Fibroblast of skin of right quadriceps (primary cell): Measurements from ENCODE around the gene LAPTM4A.
A peak's percentile ranks its signal among the peaks of the same experiment; 100 is the strongest.
"Not testable (repeated sequence)": the region's sequence is repeated elsewhere in the genome, so short reads cannot be mapped to it uniquely, and the experiment has no call there.

Experiments used
- DNase-seq: peaks from one replicate; pipeline ENCODE4 v3.0.0-alpha.2; 2013

Gene LAPTM4A

GRCh38 chr2:20051532-20052228 is at the start of gene LAPTM4A:
Gene LAPTM4A (minus strand): TSS chr2:20051628. CDS start chr2:20051520, 108 bp downstream.
- DNase-seq = peak; percentile 100

- no peak for DNase-seq
These were observed 49.3 kb upstream of the LAPTM4A start for GRCh38 chr2:20100711-20101110.

GRCh38 chr2:20099780-20100179 is 48.4 kb upstream of the LAPTM4A start:
- no peak for DNase-seq

GRCh38 chr2:20097889-20098714 is 46.7 kb upstream of the LAPTM4A start:
- DNase-seq = peak; percentile 82

GRCh38 chr2:20095469-20095868 is 44.0 kb upstream of the LAPTM4A start:
- DNase-seq = no peak

- no peak for DNase-seq
These were observed 43.5 kb upstream of the LAPTM4A start for GRCh38 chr2:20094955-20095354.

- DNase-seq = no peak
These were observed 42.8 kb upstream of the LAPTM4A start for GRCh38 chr2:20094142-20094755.

- DNase-seq = peak; percentile 76
These were observed 42.1 kb upstream of the LAPTM4A start for GRCh38 chr2:20093263-20094141.

GRCh38 chr2:20092901-20093235 is 41.4 kb upstream of the LAPTM4A start:
- DNase-seq = no peak

GRCh38 chr2:20092226-20092900 is 40.9 kb upstream of the LAPTM4A start:
- no peak for DNase-seq

- peak; percentile 97 for DNase-seq
These were observed 40.0 kb upstream of the LAPTM4A start for GRCh38 chr2:20091305-20091991.

- no peak for DNase-seq
These were observed 38.5 kb upstream of the LAPTM4A start for GRCh38 chr2:20089715-20090464.

GRCh38 chr2:20085909-20086308 is 34.5 kb upstream of the LAPTM4A start:
- not testable (repeated sequence) for DNase-seq

- DNase-seq = not testable (repeated sequence)
These were observed 31.4 kb upstream of the LAPTM4A start for GRCh38 chr2:20082812-20083211.

- no peak for DNase-seq
These were observed 30.4 kb upstream of the LAPTM4A start for GRCh38 chr2:20081841-20082240.

GRCh38 chr2:20080839-20081415 is 29.5 kb upstream of the LAPTM4A start:
- no peak for DNase-seq

- no peak for DNase-seq
These were observed 29.0 kb upstream of the LAPTM4A start for GRCh38 chr2:20080428-20080827.

- DNase-seq = no peak
These were observed 28.2 kb upstream of the LAPTM4A start for GRCh38 chr2:20079546-20080115.

- DNase-seq = no peak
These were observed 26.0 kb upstream of the LAPTM4A start for GRCh38 chr2:20077411-20077940.

- no peak for DNase-seq
These were observed 25.3 kb upstream of the LAPTM4A start for GRCh38 chr2:20076757-20077156.
